Measurements from ENCODE around the gene MAPRE2. TPM values are rescaled to one million over a fixed set of nuclear protein-coding genes. Genes with fewer than 3 reads are reported as not detected.
"Not testable (repeated sequence)": the region's sequence is repeated elsewhere in the genome, so short reads cannot be mapped to it uniquely, and the experiment has no call there.

MAPRE2 gene
- total RNA-seq, 2 experiments from 2014 or later, result 70.7 to 72.7 TPM

DNA sequence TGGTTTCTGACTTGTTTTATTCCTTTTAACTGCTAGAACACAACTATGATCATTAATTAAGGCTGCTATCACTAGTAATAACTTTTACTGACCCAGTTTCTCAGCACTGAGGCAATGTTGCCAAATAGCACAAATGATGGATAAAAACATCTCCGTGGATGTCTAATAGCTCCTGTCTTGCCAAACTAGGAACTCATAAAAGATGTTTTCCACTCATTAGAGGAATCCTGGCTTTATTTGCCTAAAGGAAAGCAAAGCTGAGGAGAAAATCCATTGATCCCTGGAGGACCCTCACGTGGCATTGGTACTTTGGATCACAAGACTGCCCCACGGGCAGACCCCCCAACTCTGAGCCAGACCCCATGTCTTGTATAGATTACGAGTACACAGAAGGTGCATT, 103.5 kb downstream of the MAPRE2 start:
- no peak overlapping the region for H3K27ac Mint-ChIP-seq

DNA sequence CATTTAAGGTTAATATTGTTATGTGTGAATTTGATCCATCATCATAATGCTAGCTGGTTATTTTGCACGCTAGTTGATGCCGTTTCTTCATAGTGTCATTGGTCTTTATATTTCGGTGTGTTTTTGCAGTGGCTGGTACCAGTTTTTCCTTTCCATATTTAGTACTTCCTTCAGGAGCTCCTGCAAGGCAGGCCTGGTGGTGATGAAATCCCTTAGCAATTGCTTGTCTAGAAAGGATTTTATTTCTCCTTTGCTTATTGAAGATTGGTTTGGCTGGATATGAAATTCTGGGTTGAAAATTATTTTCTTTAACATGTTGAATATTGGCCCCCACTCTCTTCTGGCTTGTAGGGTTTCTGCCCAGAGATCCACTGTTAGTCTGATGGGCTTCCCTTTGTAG, 109.0 kb downstream of the MAPRE2 start:
- Mint-ChIP-seq H3K36me3 (ENCODE audit: low read depth) (peaks cover 18% of the 10 kb centered on the region), H3K4me1 (ENCODE audit: low read depth) (peaks cover 11% of the 10 kb centered on the region)
- DNase-seq; H3K27ac Mint-ChIP-seq; intact Hi-C loops (cut with micrococcal nuclease); H3K9me3 Mint-ChIP-seq; ATAC-seq; H3K27me3 Mint-ChIP-seq; H3K4me3 Mint-ChIP-seq; POLR2A ChIA-PET; CTCF ChIA-PET: not testable (repeated sequence)

More for the DNA sequence above, 103.5 kb downstream of the MAPRE2 start:
- Mint-ChIP-seq H3K4me1 (ENCODE audit: low read depth) (peaks cover 2% of the 10 kb centered on the region), H3K9me3 (peaks cover 7% of the 10 kb centered on the region), H3K27me3 (no peaks in the 10 kb centered on the region), H3K4me3 (no peak overlapping the region), H3K36me3 (ENCODE audit: low read depth) (peaks cover 29% of the 10 kb centered on the region)
- TF ChIP-seq, protein P1, sequence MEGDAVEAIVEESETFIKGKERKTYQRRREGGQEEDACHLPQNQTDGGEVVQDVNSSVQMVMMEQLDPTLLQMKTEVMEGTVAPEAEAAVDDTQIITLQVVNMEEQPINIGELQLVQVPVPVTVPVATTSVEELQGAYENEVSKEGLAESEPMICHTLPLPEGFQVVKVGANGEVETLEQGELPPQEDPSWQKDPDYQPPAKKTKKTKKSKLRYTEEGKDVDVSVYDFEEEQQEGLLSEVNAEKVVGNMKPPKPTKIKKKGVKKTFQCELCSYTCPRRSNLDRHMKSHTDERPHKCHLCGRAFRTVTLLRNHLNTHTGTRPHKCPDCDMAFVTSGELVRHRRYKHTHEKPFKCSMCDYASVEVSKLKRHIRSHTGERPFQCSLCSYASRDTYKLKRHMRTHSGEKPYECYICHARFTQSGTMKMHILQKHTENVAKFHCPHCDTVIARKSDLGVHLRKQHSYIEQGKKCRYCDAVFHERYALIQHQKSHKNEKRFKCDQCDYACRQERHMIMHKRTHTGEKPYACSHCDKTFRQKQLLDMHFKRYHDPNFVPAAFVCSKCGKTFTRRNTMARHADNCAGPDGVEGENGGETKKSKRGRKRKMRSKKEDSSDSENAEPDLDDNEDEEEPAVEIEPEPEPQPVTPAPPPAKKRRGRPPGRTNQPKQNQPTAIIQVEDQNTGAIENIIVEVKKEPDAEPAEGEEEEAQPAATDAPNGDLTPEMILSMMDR (IDR thresholded peaks at IDR 0.05), result no peak
- no peak for ATAC-seq
- ChIA-PET CTCF (interaction anchor here (0.8 to 5.8 kb wide), 6 partner anchors 8 to 465 kb away, joined by 3 to 37 read pairs (median 6); no protein-coding TSS in a partner anchor), POLR2A (no interaction called here)
- DNase-seq, result no peak
- intact Hi-C loops (cut with micrococcal nuclease), result loop anchor here (2.0 kb wide), 1 partner anchor 138 kb away; no protein-coding TSS in a partner anchor

DNA sequence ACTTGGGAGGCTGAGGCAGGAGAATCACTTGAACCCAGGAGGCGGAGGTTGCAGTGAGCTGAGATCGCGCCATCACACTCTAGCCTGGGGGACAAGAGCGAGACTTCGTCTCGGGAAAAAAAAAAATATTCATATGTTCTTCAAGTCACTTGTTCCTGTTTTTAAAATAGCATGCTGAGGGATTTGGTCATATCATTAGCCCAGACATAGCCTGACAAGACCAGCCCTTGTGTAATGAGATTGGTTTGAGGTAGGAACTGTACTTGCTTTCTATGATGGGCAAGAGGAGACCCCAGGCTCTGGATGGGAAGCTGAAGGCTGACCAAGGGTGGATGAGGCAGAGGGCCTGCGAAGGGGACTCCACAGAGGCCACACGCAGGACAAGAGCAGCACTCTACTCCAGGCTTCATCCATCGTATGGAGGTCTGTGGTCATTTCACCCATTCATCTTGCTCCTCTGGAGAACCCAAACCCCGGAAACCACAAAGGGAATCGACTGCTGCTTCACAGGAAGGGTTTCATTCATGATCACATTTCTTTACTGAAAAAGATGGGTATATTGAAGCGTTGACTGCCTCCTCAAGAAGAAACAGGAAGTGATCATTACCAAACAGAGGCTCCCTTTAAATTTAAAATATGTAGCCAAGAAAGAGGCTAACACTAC, 112.5 kb downstream of the MAPRE2 start:
- DNase-seq, result no peak
- Mint-ChIP-seq H3K4me1 (ENCODE audit: low read depth) (peaks cover 21% of the 10 kb centered on the region), H3K4me3 (no peak overlapping the region), H3K27me3 (no peaks in the 10 kb centered on the region), H3K9me3 (peaks cover 8% of the 10 kb centered on the region), H3K36me3 (ENCODE audit: low read depth) (peaks cover 9% of the 10 kb centered on the region), H3K27ac (no peak overlapping the region)
- intact Hi-C loops (cut with micrococcal nuclease), result no loop called here
- TF ChIP-seq, protein P1 (IDR thresholded peaks at IDR 0.05), result no peak
- CTCF ChIA-PET, result interaction anchor here (1.5 kb wide), 2 partner anchors 9 to 17 kb away, joined by 3 to 4 read pairs; no protein-coding TSS in a partner anchor
- ATAC-seq, result peak; percentile 27
- POLR2A ChIA-PET, result no interaction called here

DNA sequence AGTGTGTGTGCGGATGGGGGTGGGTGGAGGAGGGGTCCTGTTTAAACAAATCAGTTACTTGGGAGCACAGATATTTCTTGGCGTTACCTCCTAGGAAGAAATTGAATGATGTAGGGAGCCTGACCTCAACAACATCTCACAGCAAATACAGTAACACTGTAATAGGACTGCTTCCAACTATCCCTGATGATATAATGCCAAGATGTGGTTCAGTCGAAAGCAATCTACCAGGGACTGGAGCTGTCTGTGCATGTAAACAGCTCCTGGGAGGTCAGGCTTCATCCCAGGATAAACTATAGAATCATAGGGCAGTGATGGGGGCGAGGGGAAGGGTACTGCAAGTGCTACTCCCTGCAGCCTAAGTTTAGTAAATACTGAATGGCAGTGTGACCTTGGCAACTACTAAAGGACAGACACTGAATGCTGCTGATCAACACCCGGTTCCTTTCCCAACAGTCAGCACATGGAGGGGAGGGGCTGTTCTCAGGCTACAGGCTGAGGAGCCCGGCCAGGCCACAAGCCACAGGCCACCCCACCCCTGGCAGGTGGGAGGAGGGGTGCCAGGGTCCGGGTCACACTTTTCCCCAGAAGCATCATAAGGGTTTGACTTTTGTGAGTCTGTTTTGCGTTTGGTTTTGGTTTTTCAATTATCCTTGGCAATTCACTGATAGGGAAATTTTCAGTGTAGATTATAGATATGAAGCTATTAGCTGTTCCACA, 114.3 kb downstream of the MAPRE2 start:
- H3K27me3 Mint-ChIP-seq, result no peaks in the 10 kb centered on the region
- H3K4me1 Mint-ChIP-seq (ENCODE audit: low read depth), result peaks cover 32% of the 10 kb centered on the region
- no peak overlapping the region for H3K4me3 Mint-ChIP-seq
- POLR2A ChIA-PET, result no interaction called here
- no peak overlapping the region for H3K27ac Mint-ChIP-seq
- ATAC-seq (no peak), DNase-seq (no peak)
- no peaks in the 10 kb centered on the region for H3K9me3 Mint-ChIP-seq
- TF ChIP-seq, protein P1 (IDR thresholded peaks at IDR 0.05), result no peak
- no peaks in the 10 kb centered on the region for H3K36me3 Mint-ChIP-seq (ENCODE audit: low read depth)
- intact Hi-C loops (cut with micrococcal nuclease), result no loop called here
- CTCF ChIA-PET, result no interaction called here

DNA sequence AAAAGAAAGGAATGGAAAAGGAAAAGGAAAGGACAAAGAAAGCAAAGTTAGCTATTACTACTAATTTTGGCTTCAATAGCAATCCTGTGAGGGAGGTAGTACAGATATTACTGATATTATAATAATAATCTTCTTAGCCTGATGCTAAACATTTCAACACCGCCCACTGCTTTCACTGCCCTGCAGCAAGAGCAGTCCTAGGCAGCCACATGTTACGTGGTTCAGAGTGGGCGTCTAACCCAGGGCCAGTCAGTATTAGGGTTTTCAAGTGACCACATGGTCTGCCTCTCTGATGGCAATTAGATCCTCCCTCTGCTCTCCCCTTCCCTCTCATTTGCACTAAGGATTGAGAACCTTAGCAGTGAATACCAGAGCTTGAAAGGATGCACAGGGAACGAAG, 116.0 kb downstream of the MAPRE2 start:
- ChIA-PET CTCF (interaction anchor here (0.5 kb wide), 1 partner anchor 250 kb away, joined by 3 read pairs; no protein-coding TSS in a partner anchor), POLR2A (no interaction called here)
- TF ChIP-seq, protein P1 (IDR thresholded peaks at IDR 0.05), result no peak
- no peaks in the 10 kb centered on the region for H3K9me3 Mint-ChIP-seq
- H3K4me3 Mint-ChIP-seq, result no peak overlapping the region
- peaks cover 32% of the 10 kb centered on the region for H3K4me1 Mint-ChIP-seq (ENCODE audit: low read depth)
- H3K27ac Mint-ChIP-seq, result no peak overlapping the region
- no peaks in the 10 kb centered on the region for H3K27me3 Mint-ChIP-seq
- no peaks in the 10 kb centered on the region for H3K36me3 Mint-ChIP-seq (ENCODE audit: low read depth)
- intact Hi-C loops (cut with micrococcal nuclease), result no loop called here
- DNase-seq, result no peak
- ATAC-seq, result no peak

All from activated CD8-positive, alpha-beta T cell treated with anti-CD3 and anti-CD28 coated beads for 36 hours (primary cell).